IPS DF 4.7 (cell line): ENCODE data around the gene PLD4.
"Not testable (repeated sequence)": the region's sequence is repeated elsewhere in the genome, so short reads cannot be mapped to it uniquely, and the experiment has no call there.

ENCODE experiments used
- DNase-seq: peaks from one replicate; pipeline ENCODE4 v3.0.0-alpha.2; 2013; ENCODE audit warnings: low spot score; ENCODE audit errors: extremely low read depth

PLD4 gene

DNA sequence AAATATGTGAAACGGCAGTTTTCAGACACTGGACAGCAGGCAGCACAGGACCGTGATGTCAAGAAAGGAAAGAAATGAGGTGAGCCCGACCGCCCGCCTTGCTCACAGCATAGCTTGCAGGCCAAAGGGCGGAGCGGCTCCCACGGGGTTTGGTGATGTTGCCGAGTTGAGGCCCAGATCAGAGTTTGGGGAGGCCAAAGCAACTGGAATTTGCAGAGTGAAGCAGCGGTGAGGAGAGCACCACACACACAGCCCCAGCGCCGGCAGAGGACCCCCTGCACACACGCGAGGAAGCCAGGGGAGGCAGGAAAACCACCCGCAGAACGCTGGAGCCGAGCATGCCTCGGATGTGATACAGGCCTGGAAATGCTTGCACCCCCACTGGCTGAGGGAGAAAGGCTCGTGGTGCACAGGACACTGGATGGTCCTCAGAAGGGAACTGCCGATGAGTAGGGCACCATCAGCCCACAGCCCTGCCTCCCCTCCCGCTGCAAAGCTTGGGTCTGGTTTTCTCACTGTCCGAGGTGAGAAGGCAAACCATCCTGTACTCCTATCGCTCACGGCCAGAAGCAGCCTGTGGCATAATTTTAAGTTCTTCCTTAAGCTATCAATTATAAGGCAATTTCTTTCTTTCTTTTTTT is 25.7 kb upstream of the PLD4 start:
- no peak for DNase-seq

DNA sequence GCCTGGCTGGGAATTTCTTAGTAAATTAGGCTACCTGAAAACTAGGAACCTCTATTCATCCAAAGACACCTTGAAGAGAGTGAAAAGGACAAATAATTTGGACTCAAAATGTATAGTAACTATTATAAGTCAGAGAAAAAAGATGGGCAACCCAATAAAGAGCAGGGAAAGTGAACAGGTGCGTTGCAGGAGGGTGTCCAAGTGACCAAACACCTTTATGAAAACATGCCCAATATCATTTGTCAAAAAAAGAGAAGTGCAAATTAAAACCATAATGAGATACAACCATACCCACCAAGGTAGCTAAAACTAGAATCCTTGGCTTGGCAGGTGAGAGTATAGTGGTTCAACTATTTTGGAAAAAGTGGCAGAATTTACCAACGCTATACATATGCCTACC is 24.9 kb upstream of the PLD4 start:
- DNase-seq = no peak

DNA sequence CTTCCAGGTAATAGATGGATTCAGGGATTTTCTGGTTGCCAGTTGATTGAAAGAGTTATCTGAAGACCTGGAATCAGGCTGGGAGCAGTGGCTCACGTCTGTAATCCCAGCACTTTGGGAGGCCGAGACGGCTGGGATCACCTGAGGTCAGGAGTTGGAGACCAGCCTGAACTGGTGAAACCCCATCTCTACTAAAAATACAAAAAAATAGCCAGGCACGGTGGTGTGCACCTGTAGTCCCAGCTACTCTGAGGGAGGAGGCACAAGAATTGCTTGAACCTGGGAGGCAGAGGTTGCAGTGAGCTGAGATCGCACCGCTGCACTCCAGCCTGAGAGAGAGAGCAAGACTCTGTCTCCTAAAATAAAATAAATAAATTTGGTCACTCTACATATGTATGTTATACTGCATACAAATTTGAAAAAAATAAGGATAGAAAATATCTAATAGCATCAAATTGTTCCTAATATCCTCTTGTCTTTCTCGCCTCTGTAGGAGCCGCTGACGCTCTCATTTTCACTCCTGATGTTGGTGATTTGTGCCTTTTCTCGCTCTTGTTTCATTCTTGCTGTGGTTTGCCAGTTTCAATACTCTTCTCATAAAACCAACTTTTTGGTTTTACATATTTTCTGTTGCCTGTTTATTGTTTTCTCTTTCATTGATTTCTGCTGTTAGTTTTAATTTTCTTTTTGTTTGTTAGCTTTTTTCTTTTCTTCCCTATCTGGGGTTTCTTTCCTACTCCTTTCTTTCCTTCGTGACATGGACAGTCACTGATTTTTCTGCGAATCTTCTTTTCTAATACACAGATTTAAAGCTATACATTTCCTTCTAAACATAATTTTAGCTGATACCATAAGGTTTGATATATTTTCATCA is 23.8 kb upstream of the PLD4 start:
- DNase-seq = no peak

DNA sequence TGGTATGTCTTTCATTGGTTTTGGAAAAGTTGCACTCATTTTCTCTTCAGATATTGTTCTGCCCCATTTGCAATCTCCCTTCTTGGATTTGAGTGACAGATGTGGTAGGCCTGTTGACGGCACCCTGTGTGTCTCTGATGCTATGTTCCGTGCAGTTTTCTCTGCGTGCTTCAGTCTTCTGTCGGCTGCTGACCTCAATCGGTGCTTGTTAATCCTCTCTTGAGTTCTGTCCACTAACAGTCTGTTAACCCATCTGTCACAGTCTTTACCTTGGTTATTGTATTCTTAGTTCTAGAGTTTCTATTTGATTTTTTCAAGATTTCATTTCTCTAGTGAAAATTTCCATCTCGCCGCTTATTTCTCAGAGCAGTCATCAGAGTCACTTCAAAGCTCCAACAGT is 20.7 kb upstream of the PLD4 start:
- DNase-seq = no peak

DNA sequence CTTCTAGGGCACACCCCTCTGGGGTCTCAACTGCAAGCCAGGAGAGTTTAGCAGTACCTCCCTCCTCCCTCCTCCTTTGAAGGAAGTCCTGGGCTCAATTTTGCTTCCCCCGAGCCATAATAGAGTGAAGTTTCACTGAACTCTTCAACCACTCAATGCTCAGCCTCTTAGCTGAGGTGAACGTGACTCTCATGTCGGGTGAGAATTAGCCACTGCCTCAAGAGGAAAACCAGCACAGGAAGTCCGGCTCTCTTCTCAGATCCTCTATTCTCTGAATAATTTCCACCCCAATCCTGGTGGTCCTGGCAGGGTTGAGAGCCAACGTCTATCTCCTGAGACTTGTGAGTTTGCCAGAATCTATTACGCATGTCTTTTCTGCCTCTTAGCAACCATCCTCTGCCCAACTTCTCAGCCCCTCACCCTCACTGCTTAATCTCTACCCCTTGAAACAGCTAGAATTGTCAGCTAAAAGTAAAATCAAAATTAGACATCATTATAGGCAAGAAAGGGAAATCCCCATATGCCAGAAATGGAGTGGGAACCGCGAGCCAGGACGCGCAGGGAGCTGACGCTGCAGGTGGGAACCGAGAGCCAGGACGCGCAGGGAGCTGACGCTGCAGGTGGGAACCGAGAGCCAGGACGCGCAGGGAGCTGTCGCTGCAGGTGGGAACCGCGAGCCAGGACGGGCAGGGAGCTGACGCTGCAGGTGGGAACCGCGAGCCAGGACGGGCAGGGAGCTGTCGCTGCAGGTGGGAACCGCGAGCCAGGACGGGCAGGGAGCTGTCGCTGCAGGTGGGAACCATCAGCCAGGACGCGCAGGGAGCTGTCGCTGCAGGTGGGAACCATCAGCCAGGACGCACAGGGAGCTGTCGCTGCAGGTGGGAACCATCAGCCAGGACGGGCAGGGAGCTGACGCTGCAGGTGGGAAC is 19.8 kb upstream of the PLD4 start:
- DNase-seq = not testable (repeated sequence)

DNA sequence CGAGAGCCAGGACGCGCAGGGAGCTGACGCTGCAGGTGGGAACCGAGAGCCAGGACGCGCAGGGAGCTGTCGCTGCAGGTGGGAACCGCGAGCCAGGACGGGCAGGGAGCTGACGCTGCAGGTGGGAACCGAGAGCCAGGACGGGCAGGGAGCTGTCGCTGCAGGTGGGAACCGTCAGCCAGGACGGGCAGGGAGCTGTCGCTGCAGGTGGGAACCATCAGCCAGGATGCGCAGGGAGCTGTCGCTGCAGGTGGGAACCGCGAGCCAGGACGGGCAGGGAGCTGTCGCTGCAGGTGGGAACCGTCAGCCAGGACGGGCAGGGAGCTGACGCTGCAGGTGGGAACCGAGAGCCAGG is 19.1 kb upstream of the PLD4 start:
- not testable (repeated sequence) for DNase-seq

DNA sequence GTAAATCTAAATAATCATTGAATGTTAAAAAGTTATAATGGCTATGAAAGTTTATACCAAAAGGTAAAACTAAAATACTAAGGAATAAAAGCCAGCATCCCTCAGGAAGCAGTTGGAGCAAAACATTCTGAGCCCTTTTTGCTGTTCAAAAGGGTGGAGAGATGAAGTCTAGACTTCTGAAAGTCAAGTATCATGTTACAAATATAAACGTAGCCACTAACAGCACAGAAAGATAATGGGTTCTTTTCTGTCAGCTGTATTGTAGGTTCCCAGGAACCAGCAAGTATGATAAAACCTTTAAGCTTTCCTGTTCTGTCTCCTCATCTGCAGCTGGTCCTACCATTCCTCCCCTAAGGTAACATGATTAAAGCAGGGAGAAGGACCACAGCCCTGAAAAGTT is 16.4 kb upstream of the PLD4 start:
- DNase-seq = no peak

DNA sequence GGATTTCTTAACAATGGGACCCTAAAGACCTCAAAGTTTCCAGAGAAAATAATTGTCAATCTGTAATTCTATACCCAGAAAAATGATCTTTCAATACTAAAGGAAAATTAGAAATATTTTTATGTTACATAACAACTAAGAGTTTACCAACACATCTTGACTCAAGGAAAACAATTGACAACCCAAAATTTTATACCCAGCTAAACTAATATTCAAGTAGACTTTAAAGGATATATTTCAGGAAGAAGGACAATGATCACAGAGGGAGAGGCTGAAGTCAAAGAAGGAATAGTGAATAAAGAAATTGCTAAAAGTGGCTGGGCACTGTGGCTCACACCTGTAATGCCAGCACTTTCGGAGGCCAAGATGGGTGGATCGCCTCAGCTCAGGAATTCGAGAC is 12.6 kb upstream of the PLD4 start:
- no peak for DNase-seq

DNA sequence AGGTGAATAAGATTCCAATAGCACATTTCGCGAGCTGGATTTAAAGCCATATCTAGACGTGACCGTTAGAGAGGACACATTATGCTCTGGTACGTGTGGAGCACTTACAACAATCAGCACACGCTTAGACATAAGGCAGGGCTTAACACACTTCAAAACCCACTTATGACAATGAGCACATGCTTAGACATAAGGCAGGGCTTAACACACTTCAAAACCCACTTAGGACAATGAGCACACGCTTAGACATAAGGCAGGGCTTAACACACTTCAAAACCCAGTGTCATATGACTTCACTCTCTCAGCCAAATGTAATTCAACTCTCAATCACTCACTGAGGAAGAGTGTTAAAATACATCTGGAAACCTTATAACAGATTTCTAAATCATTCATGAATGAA is 11.2 kb upstream of the PLD4 start:
- no peak for DNase-seq

DNA sequence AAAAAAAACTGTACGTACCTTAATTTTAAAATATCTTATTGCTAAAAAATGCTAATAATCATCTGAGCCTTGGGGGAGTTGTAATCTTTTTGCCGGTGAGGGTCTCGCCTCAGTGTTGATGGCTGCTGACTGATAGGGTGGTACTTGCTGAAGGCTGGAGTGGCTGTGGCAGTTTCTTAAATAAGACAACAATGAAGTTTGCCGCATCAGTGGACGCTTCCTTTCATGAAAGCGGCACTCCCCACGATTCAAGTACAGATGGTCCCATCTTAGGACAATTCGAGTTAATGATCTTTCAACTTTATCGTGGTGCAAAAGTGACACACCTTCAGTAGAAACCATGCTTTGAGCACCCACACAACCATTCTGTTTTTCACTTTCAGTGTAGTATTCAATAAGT is 7.6 kb upstream of the PLD4 start:
- no peak for DNase-seq

DNA sequence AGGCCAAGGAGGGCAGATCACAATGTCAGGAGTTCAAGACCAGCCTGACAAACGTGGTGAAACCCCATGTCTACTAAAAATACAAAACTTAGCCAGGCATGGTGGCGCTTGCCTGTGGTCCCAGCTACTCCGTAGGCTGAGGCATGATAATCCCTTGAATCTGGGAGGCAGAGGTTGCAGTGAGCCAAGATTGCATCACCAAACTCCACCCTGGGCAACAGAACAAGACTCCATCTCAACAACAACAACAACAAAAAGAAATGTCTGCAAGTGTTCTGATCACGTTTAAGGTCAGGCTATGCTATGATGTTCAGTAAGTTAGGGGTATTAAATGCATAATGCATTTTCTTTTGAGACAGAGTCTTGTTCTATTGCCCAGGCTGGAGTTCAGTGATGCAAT is 6.7 kb upstream of the PLD4 start:
- no peak for DNase-seq

DNA sequence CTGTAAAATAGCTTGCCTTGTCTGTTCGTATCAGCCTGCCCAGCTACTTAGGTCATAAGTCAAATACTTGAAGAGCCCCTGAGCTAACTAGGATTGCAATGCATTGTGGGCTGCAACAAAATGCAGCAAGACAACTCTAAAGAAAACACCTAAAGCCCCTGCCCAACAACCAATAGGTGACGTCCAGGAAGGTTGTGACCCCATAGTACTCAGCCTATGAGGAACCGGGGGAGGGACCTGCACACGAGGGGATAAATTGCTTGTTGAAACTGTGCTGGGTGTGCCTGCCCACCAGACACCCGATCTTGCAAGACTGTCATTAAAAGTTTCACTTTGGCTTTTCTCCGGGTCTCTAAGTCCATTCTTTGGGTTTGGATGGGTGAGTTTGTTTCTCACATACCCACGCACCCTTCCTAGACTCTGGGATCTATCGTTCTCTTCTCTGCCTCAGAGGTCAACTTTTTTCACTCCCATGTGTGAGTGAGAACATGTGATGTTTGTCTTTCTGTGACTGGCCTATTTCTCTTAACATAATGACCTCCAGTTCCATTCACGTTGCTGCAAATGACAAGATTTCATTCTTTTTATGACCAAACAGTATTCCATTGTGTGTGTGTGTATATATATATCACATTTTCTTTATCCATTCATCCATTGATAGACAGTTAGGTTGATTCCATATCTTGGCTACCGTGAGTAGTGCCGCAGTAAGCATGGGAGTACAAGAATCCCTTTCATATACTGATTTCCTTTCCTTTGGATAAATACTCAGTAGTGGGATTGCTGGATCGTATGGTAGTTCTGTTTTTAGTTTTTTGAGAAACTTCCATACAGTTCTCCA is 5.3 kb upstream of the PLD4 start:
- not testable (repeated sequence) for DNase-seq

DNA sequence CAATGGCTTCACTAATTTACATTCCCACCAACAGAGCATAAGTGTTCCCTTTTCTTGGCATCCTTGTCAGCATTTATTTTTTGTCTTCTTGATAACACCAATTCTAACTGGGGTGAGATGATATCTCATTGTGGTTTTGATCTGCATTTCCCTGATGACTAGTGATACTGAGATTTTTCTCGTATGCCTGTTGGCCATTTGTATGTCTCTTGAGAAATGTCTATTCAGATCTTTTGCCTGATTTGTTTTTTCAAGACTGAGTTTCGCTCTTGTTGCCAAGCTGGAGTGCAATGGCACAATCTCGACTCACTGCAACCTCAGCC is 4.7 kb upstream of the PLD4 start:
- DNase-seq = no peak

DNA sequence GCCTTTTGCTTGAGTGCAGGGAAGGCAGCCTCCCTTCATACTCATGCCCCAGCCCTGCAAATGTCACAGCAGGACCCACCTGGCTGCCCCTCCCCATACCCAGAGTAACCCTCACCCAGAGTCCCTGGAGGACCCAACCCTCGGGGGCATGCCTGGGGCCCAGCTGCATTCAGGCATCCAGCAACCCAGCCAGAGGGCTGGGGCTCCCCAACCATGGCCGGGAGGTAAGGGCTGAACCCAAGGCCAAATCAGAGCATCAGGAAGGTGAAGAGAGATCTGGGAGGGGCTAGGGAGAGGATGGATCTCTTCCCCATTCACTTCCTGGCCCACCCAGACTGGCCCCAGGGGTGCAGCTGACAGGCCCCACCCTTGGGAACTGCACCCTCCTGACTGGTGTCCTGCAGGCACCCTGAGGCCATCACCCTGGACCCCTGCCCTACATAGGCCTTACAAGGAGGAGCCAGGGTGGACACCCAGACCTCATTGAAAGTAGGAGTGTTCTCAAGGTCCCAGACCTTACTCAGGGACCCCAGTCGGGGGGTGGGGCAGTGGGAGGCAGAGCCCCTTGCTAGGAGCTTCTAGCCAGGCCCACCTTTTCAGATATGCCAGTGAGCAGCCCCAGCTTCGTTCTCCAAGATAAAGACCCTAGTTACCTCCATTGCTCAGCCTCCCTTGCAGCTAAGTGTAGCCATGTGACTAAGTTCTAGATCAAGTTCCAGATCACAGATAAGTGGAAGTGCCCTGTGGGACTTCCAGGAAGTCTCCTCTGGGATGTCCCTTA is 849 bp upstream of the PLD4 start:
- DNase-seq = no peak

DNA sequence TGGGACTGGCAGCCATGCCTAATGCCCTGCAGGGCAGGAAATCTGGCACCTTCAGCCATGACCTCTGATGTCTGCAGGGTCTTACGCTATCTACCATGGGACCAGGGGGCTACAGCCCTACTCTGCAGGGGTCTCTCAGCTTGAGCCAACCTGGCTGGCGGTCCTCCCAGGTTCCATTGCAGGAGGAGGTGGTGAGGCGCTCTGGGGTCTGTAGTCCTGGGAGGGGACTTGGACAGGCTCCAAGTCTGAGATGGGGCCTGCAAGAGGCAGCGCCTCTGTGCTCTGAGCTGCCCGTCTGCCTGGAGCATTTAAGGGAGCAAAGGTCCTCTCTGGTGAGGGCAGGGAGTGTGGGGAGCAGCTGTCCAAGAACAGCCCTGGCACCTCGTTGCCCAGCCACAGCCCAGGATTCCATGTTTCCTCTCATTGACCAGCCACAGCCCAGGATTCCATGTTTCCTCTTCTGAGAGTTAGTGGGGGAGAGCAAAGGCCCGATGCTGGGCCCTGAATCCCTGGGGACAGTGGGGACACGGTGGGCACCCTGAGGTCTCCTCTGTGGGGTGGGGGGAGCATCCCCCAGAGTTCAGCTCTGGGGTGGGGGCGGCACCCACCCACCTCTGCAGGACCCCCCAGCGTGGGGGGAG is 655 bp downstream of the PLD4 start:
- DNase-seq = no peak

DNA sequence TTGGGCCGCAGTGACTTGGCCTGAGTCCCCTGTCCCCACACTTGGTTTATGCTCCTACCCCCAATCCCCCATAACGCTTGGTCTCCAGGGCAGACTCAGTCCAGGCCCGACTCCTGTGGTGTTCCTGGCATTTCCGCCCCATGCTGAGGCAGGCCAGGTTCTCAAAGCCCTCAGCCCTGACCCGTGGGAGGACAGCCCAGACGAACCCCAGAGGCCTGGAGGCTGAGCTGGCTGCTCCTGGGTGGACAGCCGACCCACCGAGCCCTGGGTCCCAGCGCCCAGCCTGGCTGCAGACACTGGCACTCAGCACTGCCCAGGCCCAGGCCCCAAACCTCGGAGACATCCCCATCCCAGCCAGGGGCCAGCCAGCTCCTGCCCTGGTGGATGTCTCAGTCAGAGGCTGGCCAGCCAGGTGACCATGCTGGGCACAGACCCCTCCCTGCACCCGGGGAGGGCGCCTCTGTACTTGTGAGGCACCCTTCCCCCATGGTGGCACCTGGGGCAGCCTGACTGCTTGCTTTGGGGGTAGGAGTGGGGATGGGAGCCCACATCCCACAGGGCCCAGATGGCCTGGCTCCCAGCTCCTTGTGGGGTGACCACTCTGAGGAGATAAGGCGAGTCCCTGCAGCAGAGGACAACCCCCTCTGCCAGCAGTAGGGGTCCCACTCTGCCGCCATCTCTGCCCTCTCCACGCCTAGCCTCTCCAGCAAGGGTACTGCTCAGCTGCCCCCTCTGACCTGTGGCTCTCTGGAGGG is 1.4 kb downstream of the PLD4 start:
- DNase-seq = no peak

DNA sequence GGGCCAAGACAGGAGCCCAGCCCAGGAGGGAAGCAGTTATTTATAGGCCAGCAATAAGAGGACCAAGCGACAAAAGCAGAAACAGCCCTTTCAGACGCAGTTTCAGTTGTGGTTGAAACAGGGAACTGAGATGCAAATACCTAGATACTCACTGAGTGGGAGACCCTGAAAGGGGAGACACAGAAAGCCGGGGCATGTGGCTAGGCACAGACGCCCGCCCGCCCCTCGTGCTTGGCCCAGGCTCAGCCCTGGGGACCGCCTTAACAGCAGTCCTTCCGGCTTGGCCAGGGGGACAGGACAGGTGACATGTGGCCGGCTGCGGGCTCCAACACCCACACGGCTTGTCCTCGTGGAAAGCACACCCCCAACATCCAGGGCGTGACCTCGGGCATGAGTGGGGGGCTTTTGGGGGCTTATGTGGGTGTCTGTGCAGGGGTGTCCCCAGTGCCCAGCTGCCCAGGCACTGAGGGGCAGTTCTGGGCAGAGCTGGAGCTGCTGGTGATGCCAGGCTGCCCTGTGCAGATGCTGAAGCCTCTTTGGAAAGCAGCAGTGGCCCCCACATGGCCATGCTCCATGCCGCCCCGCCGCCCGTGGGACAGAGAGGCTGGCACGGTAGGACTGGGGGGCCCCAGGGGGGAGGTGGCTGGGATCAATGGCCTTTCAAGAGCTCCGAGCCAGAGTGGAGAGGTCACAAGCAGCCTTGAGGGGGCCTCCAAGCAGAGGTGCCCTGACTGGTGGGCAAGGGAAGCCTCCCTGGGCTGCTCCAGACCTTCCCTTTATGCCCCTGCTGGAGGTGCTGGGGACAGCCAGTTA is 2.1 kb downstream of the PLD4 start:
- no peak for DNase-seq

DNA sequence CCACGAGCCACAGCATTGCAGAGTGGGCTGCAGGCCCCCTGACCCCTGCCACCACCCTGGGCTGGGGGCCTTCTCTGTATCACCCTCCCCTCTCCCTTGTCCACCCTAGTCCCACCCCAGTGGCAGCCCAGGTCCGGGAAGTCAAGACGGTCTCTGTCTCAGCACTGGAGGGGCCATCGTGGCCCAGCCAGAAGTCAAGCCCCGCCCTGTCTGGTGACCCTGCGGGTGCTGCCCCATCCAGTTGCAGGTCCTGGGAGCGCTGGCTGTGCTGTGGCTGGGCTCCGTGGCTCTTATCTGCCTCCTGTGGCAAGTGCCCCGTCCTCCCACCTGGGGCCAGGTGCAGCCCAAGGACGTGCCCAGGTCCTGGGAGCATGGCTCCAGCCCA is 2.7 kb downstream of the PLD4 start:
- no peak for DNase-seq

DNA sequence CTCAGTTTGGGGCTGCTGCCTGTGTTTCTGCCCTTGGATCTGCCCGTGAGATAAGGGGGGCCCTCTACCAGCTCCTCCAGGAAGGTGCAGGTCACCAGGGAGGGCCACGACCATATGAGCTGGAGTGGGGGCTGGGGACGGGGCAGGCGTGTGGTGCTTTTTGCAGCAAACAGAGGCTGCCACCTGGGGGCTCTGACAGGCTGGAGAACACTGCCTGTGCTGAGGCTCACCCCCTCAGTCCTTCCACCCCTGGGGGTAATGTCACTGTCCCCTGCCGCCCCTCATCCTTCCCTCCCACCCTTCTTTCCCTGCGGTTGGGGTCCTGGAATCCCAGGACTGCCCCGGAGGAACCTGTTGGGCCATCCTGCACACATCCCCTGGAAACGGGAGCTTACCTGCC is 3.2 kb downstream of the PLD4 start:
- no peak for DNase-seq
